Nephron (organoid): Measurements from ENCODE around the gene CALN1.

Experiments used
- H3K27ac Mint-ChIP-seq, 3 experiments: 2 replicates each; pipeline ENCODE4 v1.8.0; 2020; ENCODE audit warnings: mixed read lengths in 3 of 3, mild to moderate bottlenecking in 2 of 3, moderate library complexity in 1 of 3
- H3K27me3 Mint-ChIP-seq: 2 replicates; pipeline ENCODE4 v1.8.0; 2021; ENCODE audit warnings: low read depth, mild to moderate bottlenecking, moderate library complexity, mixed read lengths
- H3K36me3 Mint-ChIP-seq: 2 replicates; pipeline ENCODE4 v1.8.0; 2020; ENCODE audit warnings: low read depth, mixed read lengths
- H3K4me1 Mint-ChIP-seq: 2 replicates; pipeline ENCODE4 v1.8.0; 2020; ENCODE audit warnings: mixed read lengths
- H3K4me3 Mint-ChIP-seq, 3 experiments: 2 replicates each; pipeline ENCODE4 v1.8.0; 2020; ENCODE audit warnings: mild to moderate bottlenecking in 3 of 3, mixed read lengths in 3 of 3, moderate library complexity in 2 of 3
- H3K9me3 Mint-ChIP-seq: 2 replicates; pipeline ENCODE4 v1.8.0; 2020; ENCODE audit warnings: mixed read lengths
- TF ChIP-seq, protein P1 (sequence below), 3 experiments: fragments of 200-600 bp; sonication (generic); IDR thresholded peaks; one replicate each; pipeline ENCODE4 v1.5.0; 2021; ENCODE audit warnings: antibody characterized with exemption in 3 of 3; ENCODE audit not compliant: unreplicated experiment in 3 of 3

Gene CALN1

DNA sequence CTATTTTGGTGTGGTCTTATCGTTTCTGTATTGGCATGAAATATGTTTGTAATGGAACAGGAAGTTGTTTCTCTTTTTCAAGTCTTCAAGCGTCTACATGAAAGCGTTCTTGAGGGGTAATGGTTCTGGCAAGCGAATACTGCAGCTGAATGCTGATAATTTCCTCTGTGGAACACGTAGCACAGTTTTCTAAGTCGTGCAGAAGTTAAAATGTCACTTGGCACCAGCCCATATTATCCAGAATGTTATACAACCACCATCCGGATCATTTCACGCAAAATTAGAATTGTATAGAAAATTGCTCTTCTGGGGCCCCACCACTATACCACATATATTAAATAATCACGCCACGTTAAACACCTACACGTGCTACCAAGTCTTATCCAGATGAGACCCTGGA lies 354.3 kb downstream of the CALN1 start:
- H3K36me3 Mint-ChIP-seq: no peaks in the 10 kb centered on the region
- TF ChIP-seq, protein P1, sequence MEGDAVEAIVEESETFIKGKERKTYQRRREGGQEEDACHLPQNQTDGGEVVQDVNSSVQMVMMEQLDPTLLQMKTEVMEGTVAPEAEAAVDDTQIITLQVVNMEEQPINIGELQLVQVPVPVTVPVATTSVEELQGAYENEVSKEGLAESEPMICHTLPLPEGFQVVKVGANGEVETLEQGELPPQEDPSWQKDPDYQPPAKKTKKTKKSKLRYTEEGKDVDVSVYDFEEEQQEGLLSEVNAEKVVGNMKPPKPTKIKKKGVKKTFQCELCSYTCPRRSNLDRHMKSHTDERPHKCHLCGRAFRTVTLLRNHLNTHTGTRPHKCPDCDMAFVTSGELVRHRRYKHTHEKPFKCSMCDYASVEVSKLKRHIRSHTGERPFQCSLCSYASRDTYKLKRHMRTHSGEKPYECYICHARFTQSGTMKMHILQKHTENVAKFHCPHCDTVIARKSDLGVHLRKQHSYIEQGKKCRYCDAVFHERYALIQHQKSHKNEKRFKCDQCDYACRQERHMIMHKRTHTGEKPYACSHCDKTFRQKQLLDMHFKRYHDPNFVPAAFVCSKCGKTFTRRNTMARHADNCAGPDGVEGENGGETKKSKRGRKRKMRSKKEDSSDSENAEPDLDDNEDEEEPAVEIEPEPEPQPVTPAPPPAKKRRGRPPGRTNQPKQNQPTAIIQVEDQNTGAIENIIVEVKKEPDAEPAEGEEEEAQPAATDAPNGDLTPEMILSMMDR (IDR thresholded peaks at IDR 0.05; ENCODE audit: unreplicated experiment in 3 of 3): no peak
- H3K9me3 Mint-ChIP-seq: peaks cover 3% of the 10 kb centered on the region
- H3K27ac Mint-ChIP-seq: no peak overlapping the region
- no peaks in the 10 kb centered on the region for H3K4me1 Mint-ChIP-seq
- no peaks in the 10 kb centered on the region for H3K27me3 Mint-ChIP-seq
- H3K4me3 Mint-ChIP-seq: no peak overlapping the region

DNA sequence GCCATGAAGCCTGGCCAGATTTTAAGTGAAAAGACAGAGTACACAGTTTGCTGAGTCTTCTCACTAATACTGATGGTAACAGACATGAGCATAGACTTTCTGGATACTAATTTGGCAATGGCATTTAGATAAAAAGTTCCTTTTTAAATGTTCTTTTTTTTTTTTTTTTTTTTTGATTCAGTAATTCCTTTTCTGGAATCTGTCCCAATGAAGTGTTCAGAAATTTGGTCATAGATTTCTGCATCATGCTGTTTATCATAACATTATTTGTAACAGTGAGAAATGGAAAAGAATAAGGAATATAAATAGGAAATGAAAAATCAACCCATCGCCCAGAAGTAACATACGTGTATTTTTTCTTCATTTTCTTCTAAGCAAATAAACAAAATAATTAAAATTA lies 354.9 kb downstream of the CALN1 start:
- peaks cover 3% of the 10 kb centered on the region for H3K9me3 Mint-ChIP-seq
- no peaks in the 10 kb centered on the region for H3K4me1 Mint-ChIP-seq
- H3K36me3 Mint-ChIP-seq: no peaks in the 10 kb centered on the region
- H3K27ac Mint-ChIP-seq: no peak overlapping the region
- TF ChIP-seq, protein P1 (IDR thresholded peaks at IDR 0.05; ENCODE audit: unreplicated experiment in 3 of 3): no peak
- no peak overlapping the region for H3K4me3 Mint-ChIP-seq
- H3K27me3 Mint-ChIP-seq: no peaks in the 10 kb centered on the region

DNA sequence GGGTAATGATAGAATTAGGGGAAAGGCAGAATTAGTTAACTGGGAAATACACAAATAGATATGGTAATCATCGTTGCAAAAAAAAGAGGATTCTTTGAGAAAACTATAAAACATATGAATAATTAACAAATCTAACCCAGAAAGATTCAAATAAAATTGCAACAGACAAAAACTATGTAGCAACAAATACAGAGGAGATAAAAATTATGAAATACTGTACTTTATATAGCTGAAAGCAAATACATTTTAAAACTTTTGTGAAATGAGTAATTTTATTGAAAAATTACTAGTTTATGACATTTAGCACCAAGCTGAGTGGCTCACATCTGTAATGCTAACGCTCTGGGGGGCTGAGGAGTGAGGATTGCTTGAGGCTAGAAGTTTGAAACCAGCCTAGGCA lies 356.7 kb downstream of the CALN1 start:
- no peak overlapping the region for H3K4me3 Mint-ChIP-seq
- H3K4me1 Mint-ChIP-seq: no peaks in the 10 kb centered on the region
- no peak overlapping the region for H3K27ac Mint-ChIP-seq
- no peaks in the 10 kb centered on the region for H3K36me3 Mint-ChIP-seq
- no peaks in the 10 kb centered on the region for H3K9me3 Mint-ChIP-seq
- no peaks in the 10 kb centered on the region for H3K27me3 Mint-ChIP-seq
- TF ChIP-seq, protein P1 (IDR thresholded peaks at IDR 0.05; ENCODE audit: unreplicated experiment in 3 of 3): no peak

DNA sequence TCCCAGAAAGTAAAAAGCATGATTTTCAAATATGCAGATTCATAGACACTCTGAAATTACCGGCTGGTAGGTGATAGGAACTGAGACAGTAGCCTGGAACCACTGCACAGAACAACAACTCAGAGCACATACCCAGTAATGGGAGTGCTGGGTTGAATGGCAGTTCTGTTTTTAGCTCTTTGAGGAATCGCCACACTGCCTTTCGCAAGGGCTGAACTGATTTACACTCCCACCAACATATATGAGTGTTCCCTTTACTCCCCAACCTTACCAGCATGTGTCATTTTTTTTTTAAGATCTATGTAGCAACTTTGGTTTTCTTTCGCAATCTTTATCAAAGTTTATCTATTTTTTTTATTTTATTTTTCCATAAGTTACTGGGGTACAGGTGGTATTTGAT lies 358.8 kb downstream of the CALN1 start:
- Mint-ChIP-seq H3K27ac (no peak overlapping the region), H3K9me3 (no peaks in the 10 kb centered on the region), H3K36me3 (no peaks in the 10 kb centered on the region), H3K4me1 (no peaks in the 10 kb centered on the region), H3K4me3 (no peak overlapping the region), H3K27me3 (no peaks in the 10 kb centered on the region)
- TF ChIP-seq, protein P1 (IDR thresholded peaks at IDR 0.05; ENCODE audit: unreplicated experiment in 3 of 3): no peak

DNA sequence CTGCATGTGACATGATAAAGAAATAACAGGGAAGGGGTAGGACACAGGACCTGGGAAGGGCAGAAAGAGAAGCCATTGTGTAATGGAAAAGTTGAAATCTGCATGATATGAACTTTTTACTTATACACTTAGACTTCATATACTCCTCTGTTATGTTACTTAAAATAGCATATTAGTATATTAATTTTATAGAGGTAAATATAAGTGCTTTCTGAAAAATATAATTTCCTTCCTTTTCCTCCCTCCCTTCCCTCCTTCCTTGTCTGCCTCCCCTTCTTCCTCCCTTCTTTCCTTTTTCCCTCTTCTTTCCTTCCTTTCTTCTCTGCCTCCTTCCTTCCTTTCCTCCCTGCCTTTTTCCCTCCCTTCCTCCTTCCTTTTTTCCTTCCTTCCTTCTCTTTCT lies 363.7 kb downstream of the CALN1 start:
- Mint-ChIP-seq H3K9me3 (no peaks in the 10 kb centered on the region), H3K36me3 (no peaks in the 10 kb centered on the region), H3K4me3 (no peak overlapping the region), H3K4me1 (no peaks in the 10 kb centered on the region), H3K27me3 (peaks cover 4% of the 10 kb centered on the region), H3K27ac (no peak overlapping the region)
- TF ChIP-seq, protein P1 (IDR thresholded peaks at IDR 0.05; ENCODE audit: unreplicated experiment in 3 of 3): no peak

DNA sequence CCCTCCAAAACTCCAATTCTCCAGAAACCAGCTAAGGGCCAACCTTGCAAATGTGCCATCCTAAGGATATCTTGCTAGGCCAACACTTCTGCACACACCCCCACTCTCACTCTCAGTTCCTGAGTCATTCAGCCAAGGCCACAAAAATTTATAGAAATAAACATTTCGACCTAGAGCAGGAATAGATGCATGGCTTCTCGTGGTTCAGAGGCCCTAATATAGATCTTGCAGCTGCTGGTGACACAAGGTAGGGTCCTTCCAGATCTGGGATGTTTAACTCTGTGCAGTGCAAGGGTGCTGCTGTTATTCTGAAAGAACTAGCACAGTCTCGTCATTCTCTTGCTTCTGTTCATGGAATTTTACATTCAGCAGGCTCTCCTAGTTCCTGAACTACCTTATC lies 369.3 kb downstream of the CALN1 start:
- TF ChIP-seq, protein P1 (IDR thresholded peaks at IDR 0.05; ENCODE audit: unreplicated experiment in 3 of 3): no peak
- Mint-ChIP-seq H3K4me1 (no peaks in the 10 kb centered on the region), H3K27me3 (peaks cover 4% of the 10 kb centered on the region), H3K4me3 (no peak overlapping the region), H3K9me3 (peaks cover 7% of the 10 kb centered on the region), H3K27ac (no peak overlapping the region), H3K36me3 (no peaks in the 10 kb centered on the region)
